HG03520 (cell line): Measurements from ENCODE around the gene SASS6.

Experiments
- ATAC-seq: cut with Tn5 transposase; IDR thresholded peaks from one replicate; pipeline ENCODE4 v1.9.1; 2021; ENCODE audit warnings: mild to moderate bottlenecking, moderate library complexity; ENCODE audit not compliant: unreplicated experiment

SASS6 gene

DNA sequence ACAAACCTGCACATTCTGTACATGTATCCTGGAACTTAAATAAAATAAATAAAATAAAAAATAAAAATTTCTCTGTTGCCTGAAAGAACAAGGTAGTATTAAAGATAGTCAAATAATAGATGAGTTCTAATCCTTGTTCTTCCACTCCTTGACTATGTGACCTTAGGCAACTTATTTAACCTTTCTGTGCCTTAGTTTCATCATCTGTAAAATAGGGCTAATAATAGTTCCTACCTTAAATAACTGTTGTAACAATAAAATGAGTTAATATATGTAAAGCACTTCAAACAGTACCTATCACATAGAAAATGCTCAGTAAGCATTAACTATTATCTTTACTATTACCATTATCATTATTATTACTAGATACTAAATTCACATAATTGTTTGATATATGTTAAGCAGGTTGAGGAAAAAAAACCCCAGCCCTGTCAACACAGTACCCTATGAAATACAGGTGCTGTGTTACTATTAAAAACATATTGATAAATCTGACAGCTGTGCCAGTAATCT lies 23.1 kb downstream of the SASS6 start:
- ATAC-seq = no peak

DNA sequence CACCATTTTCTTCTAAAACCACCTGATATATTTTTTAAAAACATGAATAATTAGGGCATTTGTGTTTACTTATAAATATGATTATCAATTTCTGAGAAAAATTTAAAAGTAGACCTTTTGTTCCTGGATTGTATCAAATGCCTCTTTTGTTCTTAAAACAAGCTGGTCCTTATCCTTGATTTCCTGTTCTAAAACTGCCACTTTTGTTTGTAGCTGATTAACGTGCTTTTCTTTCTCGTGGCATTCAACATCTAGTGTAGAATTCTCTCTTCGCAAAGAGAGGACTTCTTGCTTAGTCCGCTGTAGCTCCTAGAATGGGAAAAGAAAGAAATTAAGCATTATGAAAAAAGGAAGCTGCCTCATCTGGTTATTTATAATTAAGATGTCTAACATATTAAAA lies 25.0 kb downstream of the SASS6 start:
- no peak for ATAC-seq

DNA sequence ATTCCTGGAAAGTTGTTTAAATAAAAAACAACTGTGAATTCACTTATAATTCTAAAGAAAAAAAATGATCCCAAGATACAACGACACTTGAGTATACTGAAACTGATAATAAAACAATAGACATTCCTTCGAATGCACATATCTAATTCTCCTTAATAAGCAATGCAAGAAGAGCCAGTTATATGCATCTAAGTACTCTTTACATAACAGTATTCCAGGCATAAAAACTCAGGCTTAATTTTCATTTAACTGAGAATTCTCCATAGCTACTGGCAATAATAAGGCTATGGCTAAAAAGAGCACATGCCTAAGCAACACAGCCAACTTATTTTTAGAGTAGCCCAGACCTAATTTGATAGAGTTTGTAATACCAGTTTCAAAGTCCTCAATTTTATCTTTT lies 31.2 kb downstream of the SASS6 start:
- ATAC-seq = no peak

DNA sequence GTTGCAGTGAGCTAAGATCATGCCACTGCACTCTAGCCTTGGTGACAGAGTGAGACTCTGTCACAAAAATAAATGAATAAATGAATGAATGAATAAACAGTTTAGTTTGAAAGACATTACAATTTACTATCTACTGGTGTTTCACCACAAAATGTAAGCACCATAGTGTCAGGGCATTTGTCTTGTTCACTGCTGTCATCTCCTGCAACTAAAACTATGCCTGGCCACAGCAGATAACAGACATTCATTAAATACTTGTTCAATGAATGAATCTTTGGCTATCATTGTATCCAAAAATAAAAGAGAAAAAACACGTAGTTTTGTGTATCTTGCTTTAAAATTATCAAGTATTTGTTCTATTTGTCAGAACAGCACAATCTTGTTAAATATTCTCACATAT lies 32.5 kb downstream of the SASS6 start:
- no peak for ATAC-seq

DNA sequence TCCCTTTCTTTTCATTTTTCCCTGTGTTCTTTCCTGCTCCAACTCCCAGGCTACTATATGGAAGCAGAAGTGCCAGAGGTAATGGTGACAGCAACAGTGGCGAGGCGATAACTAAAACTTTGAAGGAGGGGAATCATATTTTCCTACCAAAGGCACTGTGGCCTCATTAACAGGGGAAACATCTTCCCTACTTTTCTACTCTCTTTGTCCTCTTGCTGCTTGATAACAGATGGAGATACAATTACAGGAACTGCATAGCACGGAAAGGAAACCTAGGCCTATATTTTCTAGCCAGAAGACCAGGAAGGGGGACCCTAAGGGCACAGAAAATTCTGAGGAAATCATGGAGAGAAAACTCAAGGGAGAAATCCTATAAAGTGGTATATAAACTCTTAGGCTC lies 42.3 kb downstream of the SASS6 start:
- no peak for ATAC-seq

DNA sequence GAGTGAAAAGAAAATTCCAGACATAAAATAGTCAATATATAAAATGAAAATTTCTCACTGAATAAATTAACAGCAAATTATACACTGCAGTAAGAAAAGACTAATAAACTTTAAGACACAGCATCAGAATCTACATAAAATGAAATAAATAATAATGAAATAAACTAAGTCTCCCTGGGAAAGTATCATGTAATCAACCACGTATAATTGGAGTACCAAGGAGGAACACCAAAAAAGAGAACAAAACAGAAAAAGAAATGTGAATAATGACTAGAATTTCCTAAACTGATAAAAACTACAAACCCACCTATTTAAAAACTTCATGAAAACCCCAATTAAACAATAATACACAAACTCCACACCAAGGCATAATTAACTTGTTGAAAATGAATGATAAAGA lies 43.6 kb downstream of the SASS6 start:
- ATAC-seq = no peak

DNA sequence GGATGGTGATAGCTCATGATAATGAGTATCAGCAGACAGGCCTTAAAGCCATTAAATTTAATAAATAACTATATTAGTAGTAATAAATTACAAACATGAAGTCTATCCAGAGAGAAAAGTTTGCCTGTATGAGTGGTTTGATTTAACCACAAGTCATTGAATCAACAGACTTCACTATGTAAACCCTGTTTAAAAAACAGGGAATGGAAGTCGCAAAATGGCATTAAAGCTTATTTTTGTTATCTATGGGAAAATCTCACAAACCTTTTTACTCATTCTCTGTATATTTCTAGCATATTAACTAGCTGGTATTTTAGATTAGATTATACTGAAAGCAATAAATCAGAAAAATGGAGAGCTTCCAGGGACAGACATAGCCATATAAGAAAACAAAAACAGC lies 45.3 kb downstream of the SASS6 start:
- ATAC-seq = no peak

DNA sequence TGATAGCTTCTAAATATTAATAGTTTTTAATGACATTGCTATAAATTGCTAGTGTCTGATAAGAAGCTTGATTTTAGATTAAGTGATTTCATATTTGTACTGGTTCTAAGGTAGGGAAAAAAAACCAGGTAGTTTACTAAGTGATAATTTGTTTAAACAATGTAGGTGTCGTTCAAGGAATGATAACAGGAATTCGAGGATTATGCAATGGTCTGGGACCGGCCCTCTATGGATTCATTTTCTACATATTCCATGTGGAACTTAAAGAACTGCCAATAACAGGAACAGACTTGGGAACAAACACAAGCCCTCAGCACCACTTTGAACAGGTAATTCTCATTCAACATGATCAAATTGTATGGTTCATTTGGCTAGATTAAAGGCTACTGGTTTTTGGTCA lies 52.4 kb downstream of the SASS6 start:
- no peak for ATAC-seq

DNA sequence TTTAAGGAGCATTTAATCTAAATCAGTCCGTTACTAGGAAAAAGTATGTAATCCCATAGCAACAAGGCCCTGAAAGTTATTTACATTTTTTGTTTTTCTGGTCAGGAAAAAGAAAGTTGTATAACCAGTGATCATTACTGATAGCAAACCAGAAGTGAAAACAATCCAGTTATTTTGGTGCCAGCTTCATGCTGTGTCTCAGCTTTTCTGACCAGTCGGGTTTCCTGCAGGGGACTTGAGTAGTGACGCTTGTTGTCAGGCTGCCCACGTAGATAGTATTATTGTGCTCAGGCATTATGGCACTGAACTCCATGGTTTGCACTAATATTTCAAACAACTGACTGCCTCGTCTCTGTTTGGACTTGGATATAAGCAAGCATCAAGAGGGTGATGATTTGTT lies 55.2 kb downstream of the SASS6 start:
- ATAC-seq = peak; percentile 55

DNA sequence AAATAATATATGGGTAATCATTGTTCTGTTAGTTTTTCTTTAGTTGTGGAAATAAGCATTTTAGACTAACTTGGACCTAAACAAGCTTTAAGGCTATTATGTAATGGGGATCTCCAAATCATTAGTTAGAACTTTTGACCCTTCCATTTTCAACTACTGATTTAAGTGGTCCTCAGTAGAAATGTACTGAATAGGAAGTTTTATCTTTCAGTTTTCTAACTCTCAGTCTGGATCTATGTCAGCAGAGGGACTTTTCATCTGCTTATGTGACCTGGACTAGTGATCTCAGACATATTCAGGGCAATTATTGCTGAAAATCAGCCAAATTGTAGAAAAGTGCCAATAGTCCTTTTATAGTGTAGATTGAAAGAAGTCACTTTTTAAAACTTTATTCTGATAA lies 56.0 kb downstream of the SASS6 start:
- ATAC-seq = peak; percentile 70

DNA sequence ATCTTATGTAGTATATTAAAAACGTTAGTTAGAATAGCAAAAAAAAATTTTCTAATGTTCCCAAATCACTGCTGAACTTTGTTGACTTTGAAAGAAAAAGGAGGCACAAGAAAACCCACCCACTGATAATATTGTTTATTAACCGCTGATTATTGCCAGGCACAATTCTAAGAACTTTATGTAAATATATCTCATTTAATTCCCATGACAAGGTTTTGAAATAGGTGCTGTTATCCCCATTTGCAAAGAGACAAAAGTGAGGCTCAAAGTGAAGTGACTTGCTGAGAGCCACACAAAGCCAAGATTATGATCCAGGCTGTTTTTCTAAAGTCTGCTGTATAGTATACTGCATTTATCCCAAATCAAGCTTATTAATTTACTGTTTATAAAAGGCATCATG lies 56.4 kb downstream of the SASS6 start:
- ATAC-seq = no peak

DNA sequence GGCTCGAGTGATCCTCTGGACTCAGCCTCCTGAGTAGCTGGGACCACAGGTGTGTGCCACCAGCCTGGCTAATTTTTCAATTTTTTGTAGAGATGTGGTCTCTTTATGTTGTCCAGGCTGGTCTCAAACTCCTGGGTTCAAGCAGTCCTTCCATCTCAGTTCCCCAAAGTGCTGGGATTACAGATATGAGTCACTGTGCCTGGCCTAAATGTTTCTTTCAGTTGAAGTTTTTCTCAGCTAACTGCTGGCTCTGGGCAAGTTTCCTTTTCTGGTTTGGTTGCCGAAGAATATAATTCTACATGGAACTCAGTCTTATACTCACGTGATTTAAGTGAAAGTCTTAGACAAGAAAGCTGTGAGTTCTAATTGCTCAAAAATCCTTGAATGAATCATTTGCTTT lies 57.0 kb downstream of the SASS6 start:
- peak; percentile 39 for ATAC-seq

DNA sequence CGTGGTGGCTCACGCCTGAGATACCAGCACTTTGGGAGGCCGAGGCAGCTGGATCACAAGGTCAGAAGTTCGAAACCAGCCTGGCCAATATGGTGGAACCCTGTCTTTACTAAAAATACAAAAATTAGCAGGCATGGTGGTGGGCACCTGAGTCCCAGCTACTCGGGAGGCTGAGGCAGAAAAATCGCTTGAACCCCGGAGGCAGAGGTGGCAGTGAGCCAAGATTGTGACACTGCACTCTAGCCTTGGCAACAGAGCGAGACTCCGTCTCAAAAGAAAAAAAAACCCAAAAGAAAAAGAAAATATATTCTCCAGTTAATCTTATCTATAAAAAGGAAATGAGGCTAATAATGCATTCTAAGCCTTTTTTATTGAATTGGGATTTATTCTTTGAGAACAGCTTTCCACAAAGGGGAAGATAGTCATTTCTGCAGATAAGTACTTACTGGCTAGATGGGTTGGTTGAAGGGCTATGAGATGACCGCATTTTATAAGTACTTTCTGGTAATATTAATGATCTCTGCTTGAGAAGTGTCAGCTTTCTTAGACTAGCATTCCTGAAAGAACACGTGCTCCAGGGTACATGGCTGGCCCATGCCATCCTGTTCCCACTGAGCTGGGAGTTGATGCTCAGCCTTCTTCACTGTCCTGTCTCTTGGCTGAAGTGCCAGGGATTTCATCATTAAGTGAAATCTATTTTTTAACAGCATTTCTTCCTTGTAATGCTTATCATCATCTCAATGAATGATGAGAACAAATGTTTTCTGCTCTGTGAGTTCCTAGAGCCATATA lies 57.9 kb downstream of the SASS6 start:
- ATAC-seq = no peak

DNA sequence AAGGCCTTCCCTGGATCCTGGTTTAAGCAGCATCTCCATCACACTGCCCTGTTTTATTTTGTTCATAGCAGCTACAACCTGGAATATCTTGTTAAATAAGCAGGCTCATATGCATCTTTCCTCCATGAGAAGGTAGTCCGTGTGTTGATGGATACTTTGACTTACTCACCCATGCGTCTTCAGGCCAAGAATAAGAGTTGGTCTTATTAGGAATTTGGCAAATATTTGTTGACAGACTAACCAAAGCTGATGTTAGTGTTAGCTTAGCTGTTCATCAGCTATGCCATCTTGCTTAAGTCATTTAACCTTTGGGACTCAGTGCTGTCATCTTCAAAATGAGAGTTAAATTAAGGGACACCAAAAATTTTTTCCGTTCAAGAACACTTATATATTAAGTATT lies 59.2 kb downstream of the SASS6 start:
- ATAC-seq = no peak

DNA sequence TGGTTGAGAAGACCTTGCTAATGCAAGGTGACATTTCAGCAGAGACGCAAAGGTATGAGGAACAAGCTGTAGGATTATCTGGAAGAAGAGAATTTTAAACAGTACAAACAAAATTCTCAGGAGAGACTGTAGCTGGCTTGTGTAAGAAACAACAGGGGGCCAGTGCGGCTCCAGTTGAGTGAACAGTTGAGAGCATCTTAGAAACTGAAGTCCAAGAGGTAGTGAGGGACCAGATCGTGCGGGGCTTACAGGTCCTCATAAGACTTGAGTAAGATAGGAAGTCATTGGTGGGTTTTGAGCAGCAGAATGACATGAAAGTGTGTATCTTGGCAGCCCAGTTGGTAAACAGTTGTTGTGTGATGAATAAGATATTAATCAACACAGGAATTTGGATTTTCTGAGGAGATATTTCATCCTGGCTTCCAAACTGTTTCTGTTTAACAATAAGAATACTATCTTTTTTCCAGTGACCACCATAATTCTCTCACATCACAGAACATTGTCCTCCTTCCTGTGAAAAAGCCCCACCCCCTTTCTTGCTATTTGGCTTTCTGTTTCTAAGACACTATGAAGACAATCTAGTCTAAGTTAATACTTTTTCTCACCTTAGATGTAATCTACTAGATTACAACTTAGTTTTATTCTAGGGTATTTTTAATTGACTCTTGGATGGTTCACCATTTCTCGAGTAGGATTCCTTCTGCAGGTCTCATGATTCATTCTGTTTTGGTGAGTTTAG lies 62.4 kb downstream of the SASS6 start:
- no peak for ATAC-seq

DNA sequence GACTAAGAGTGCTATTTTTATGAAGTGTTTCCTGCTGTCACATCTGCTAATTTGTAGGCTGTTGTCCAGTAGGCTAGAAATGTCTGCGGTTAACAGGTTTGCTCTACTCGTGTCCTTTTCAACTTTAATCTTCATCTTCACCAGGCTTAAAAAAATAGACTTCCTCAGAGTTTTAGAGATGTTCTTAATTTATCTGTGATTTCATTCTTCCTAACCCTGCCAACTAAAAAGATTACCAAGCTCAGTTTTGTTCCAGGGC lies 66.8 kb downstream of the SASS6 start:
- ATAC-seq = no peak

DNA sequence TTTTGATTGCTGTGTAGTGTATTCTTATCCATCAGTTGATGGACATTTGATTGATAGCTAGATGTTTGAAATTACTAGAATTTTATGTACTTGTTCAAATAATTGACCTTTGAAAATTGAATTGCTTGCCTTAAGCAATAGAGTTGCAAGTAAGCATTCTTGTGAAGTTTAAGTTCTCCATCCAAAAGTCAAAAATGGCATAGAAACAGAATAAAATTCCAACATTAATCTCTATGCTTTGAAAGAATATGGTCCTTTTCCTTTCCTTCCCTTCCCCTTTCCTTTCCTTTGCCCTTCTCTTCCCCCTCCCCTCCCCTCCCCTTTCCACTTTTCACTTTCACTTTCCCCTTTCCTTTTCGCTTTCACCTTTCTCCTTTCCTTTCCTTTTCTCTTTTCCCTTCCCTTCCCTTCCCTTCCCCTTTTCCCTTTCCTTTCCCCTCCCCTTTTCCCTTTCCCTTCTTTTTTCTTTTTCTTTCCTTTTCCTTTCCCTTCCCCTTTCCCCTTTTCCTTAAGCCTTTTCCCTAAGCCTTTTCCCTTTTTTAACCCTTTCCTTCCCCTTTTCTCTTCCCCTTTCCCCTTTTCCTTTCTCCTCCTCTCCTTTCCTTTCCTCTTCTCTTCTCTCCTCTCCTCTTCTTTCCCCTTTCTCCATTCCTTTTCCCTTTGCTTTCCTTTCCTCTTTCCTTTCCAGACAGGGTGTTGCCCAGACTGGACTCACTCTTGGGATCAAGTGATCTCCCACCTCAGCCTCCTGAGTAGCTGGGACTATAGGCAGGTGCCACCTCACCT lies 67.4 kb downstream of the SASS6 start:
- ATAC-seq = no peak

DNA sequence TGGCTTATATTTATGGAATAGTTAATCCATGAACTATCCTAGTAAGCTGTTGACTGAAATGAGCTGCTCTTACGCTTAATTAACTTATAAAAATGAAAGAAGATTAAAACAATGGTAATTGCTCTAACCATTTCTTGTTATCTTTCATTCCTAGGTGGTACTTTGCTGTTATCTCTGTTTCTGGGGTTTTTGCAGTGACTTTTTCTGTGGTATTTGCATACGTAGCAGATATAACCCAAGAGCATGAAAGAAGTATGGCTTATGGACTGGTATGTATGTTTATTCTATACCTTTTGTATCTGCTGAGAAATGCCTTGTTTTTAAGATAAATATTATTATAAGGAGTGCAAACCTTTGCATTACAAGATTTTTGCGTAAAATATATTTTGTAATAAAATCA lies 71.0 kb downstream of the SASS6 start:
- ATAC-seq = no peak

DNA sequence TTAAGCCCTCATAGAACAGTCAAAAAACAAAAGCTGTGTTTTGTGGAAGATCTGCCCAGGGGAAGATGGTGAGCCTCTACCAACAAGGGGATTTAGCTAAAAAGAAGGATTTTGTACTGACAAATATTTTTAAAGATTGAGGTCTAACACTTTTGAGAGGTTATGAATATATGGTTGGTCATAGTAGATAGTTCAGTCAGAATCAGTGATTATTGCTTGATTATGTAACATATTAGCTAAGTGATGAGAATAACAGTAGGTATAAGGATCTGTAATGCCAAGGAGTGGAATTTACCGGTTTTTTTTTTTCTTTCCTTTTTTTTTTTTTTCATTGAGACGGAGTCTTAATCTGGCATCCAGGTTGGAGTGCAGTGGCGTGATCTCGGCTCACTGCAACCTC lies 79.0 kb downstream of the SASS6 start:
- no peak for ATAC-seq

DNA sequence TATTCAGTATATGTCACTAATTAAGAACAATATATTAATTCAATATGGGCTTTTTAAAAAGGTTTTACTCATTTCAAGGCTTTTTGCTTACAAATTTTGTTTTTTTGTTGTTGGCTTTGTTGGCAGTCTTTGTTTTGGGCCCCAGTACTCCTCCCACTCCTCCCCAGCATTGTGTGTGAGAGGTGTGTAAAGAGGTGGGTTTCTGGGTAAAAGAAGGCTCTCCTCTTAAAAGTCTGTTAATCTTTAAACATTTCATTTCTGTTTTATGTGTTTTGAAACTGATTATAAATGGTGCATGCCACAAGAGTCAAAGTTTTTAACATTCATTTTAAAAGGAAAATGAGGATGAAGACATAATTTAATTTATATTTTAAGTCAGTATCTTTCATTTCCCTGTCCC lies 79.6 kb downstream of the SASS6 start:
- no peak for ATAC-seq

DNA sequence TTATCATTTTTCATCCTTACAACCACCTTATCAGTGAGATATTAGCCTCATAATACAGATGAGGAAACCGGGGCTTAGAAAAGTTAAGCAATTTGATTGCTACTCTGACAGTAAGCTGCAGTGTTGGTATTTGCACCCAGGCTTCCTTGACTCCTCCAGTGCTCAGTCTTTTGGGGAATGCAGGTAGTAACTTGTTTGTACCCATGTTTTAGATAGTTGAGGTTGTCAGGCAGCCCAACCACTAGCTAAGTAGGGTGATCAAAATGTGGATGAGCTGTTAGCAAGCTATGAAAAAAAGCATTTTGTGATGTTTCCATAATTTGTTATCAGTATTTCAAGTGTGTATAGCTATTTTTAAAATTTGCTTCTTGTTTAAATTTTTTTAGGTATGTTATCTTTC lies 80.8 kb downstream of the SASS6 start:
- no peak for ATAC-seq

DNA sequence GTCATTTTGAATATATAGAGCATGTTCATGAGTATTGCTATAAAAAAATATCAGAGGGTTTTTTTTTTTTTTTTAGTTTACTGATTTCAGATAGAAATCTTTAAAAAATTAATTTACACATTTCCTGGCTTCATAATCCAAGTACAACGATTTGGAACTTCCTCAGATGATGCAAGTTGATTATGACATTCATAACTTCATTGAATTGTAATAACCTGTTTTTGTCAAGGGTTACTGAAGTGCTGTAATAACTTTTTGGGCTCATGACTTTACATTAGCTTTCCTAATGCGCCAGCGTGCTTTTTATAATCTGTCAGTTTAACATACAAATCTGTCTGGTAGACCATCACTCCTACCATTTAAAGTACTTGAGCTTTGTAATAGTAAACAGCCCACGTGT lies 81.3 kb downstream of the SASS6 start:
- ATAC-seq = no peak
